ENCODE results near the gene CREB3.

CREB3 gene

GRCh38 chr9:35700942-35701341 lies 31.5 kb upstream of the CREB3 start:
- DNase-seq (ENCODE audit: low read depth in 2 of 3, low spot score in 1 of 3): no peak

DNA sequence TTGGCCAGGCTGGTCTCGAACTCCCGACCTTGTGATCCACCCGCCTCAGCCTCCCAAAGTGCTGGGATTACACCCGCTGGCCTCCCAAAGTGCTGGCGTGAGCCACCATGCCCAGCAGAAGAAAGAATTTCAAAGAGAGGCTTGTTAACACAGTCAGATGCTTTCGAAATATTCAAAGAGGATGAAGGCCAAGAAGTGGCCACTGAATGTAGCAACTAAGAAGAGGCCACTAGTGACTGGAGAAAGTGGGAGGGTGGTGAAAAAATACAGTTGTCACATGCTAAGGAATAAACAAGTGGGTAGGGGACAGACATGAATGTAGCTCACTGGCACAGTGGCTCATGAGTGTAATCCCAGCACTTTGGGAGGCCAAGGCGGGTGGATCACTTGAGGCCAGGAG lies 29.8 kb upstream of the CREB3 start:
- DNase-seq (ENCODE audit: low read depth in 2 of 3, low spot score in 1 of 3): no peak

- no peak for DNase-seq (ENCODE audit: low read depth in 2 of 3, low spot score in 1 of 3)
Observed at GRCh38 chr9:35703906-35704672, 28.4 kb upstream of the CREB3 start.

GRCh38 chr9:35705372-35705771 lies 27.1 kb upstream of the CREB3 start:
- no peak for DNase-seq (ENCODE audit: low read depth in 2 of 3, low spot score in 1 of 3)

DNA sequence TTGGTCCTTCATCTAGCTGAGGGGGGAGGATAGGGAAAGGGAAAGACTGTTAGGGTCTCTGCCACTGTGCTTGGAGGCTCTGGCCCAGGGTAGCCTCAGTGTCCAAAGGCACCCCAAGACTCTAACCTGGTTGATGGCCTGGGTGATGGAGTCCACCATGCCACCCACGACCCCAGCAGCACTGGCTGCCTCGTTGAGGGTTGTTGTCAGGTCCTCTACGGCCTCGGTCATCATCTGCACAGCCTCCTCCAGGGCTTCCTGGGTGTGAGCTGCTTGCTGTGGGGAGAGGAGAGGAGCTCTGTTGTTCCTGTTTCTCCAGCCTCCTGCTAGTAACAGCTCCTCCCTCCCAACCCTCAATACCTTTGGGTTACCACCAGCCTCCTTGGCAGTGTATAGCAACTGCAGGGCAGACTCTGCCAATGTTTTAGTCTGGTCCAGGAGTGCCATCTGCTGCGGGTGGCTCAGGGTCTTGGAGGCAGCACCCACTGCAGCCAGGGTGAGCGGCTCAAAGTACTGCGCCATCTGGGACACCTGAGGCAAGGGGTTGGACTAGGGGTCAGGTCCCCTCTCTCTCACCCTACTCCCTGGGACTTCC lies 26.5 kb upstream of the CREB3 start:
- DNase-seq (ENCODE audit: low read depth in 2 of 3, low spot score in 1 of 3): no peak

- no peak for DNase-seq (ENCODE audit: low read depth in 2 of 3, low spot score in 1 of 3)
Observed at GRCh38 chr9:35706951-35707350, 25.5 kb upstream of the CREB3 start.

DNA sequence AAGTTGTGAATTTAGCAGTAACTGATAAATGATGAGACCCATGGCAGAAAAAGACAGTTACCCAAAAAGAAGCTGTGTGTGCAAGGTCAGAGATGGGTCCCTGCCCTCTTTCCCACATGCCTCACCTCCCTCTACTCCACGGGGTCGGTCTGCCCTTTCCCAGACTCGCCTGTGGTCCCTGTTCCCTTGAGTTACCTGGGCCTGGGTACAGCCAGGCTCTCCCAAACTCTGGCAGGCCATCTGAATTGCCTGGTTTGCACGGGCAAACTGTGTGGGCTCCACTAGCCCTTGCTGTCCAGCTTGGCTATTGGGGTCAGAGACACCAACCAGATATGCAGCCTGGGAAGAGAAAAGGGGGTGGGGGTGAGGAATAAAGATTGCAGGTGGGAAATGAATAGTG lies 24.3 kb upstream of the CREB3 start:
- no peak for DNase-seq (ENCODE audit: low read depth in 2 of 3, low spot score in 1 of 3)

DNA sequence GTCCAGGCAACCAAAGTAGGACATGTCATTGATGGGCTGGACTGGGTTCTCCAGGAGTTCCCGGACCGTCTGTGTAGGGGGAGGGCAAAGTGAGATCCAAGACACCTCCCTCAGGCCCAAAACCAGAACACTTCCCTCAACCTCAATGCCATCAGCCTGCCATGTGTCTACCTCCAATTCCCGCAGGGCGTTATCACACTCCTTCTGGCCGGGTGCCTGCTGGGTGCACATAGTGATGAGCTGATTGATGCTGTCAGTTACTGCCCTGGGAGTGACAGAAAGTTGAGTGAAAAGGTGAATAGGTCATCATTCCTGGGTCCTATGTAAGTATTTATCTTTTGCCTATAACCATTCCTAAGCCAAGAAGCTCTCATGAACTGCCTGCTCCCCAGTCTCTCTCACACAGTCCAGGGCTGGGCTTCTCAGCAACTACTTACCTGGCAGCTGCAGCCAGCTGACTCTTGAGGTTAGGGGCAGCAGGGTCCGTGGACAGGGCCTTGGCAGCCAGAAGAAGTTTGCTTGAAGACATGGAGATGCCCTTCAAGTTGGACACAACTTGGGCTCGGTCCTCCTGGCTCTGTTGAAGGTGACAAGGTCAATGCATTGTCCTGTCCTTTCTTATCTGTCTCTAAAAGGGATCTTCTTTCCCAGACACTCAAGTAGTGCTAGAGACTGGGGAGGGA lies 21.5 kb upstream of the CREB3 start:
- DNase-seq (ENCODE audit: low read depth in 2 of 3, low spot score in 1 of 3): no peak

DNA sequence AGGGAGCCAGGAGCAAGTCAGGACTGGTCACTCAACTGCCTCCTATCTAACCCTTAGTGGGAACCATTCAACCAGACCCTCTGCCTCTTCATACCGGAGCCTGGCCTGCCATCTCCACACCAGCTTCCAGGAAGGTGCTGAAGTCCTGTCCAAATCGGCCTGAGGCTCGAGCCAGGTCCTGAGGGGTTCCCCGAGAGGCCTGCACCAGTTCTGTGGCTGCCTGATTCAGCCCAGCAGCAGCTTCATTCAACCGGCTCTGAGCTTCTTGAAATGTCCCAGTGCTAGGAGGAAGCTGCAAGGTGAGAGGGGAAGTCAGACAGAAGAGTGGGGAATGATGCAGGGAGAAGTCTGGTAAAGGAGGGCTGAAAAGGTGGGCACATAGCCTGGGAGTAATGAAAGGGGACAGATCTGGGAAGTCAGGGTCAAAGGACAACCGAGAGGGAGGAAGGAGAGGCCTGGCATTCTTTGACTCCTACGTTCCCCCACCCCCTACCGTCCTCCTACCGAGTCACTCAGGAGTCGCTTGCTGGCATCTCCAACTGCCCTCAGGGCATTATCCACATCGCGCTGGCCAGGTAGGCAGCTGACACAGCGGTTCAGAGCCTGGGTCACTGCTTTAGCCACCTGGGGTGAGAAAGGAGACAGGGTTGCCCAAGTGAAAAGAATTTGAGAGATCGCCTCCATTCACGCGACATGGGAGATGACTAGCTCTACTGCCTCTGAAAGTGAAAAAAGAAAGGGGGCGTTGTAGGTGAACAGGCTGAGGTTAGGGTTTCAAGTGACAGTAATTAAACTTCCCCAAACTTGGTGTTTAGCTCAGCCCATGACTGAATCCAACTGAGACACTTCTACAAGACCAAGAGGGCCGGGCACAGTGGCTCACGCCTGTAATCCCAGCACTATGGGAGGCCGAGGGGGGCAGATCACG lies 20.7 kb upstream of the CREB3 start:
- DNase-seq (ENCODE audit: low read depth in 2 of 3, low spot score in 1 of 3): no peak

- no peak for DNase-seq (ENCODE audit: low read depth in 2 of 3, low spot score in 1 of 3)
Observed at GRCh38 chr9:35712762-35713400, 19.6 kb upstream of the CREB3 start.

GRCh38 chr9:35713578-35713977 lies 18.9 kb upstream of the CREB3 start:
- DNase-seq (ENCODE audit: low read depth in 2 of 3, low spot score in 1 of 3): no peak

DNA sequence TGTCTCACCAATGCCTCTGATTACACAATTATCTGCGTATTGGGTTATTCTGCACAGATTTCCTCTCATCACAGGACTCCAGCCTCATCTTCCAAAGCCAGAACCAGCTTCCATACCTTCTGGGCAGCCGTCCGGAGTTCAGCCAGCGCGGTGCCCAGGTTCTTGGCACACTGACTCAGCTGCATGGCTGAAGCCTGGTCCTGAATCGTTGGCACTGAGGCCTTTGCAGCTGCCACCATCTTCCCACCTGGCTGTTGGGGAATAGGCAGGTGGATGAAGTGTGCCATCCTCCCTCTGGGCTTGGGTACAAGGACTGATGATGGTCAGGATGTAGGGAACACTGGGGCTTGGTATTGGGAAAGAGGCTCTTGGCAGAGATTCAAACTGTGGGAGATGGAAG lies 18.3 kb upstream of the CREB3 start:
- DNase-seq (ENCODE audit: low read depth in 2 of 3, low spot score in 1 of 3): no peak

- DNase-seq (ENCODE audit: low read depth in 2 of 3, low spot score in 1 of 3): no peak
Observed at GRCh38 chr9:35714579-35715252, 17.8 kb upstream of the CREB3 start.

DNA sequence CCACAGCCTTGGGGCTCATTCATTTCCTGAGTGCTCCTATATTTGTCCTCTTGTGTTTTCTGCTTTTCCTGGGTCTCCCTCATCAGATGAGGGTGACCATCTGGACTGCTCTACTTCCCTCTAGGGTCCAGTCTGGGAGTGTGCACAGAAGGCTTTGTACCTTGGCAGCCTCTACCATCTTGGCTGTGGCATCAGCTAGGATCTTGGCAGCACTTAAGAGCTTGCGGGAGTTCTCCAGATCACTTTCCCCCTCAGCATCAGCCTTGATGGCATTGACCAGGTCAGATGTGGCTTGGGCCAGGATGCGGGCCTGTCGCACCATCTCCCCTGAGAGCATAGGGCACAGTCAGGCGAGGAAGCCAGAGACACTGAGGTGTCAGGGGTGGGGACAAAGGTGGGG lies 16.2 kb upstream of the CREB3 start:
- DNase-seq (ENCODE audit: low read depth in 2 of 3, low spot score in 1 of 3): no peak

DNA sequence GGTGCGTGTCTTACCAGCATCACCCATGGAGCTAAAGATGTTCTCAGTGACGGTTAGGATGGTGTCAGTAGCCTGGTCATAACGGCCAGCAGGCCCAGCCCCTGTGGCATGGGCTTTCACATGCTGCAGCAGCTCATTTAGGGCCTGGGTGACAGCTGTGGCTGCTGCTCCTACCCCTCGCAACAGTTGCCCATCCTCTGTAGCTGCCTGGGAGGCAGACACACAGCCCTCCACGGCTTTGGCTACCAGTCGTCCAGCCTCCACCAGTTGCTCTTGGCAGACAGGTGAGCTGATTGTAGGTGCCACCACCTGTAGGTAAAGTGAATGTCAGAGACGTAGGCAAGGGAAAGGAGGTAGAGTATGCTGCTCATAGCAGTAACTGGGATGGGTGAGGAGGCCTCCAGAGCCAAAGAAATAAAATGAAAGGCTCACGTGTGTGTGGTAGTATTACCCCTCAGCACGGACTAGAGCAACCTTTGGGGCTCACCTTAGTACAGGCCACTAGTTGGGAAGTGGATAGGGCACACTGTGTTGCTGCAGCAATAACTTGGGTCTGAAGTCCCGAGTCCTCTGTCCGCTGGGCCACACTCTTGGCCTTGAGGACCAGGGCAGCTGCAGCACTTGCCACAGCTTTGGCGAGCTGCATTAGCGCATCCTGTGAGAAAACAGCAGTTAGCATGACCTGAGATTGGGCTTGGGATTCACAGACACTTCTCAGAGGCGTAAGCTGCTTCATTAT lies 15.2 kb upstream of the CREB3 start:
- DNase-seq (ENCODE audit: low read depth in 2 of 3, low spot score in 1 of 3): no peak

GRCh38 chr9:35718721-35719511 lies 13.6 kb upstream of the CREB3 start:
- no peak for DNase-seq (ENCODE audit: low read depth in 2 of 3, low spot score in 1 of 3)

GRCh38 chr9:35719546-35719945 lies 12.9 kb upstream of the CREB3 start:
- DNase-seq (ENCODE audit: low read depth in 2 of 3, low spot score in 1 of 3): no peak

- DNase-seq (ENCODE audit: low read depth in 2 of 3, low spot score in 1 of 3): no peak
Observed at GRCh38 chr9:35723426-35723825, 9.0 kb upstream of the CREB3 start.

GRCh38 chr9:35723908-35724307 lies 8.6 kb upstream of the CREB3 start:
- DNase-seq (ENCODE audit: low read depth in 2 of 3, low spot score in 1 of 3): no peak

Data from stimulated activated CD4-positive, alpha-beta T cell treated with anti-CD3 and anti-CD28 coated beads, Interleukin-12 subunit alpha, Interleukin-12 subunit beta, amount 100 ng/mL, for 48 hours (primary cell).